Measurements from ENCODE around the gene SAMD4A.

SAMD4A gene

DNA sequence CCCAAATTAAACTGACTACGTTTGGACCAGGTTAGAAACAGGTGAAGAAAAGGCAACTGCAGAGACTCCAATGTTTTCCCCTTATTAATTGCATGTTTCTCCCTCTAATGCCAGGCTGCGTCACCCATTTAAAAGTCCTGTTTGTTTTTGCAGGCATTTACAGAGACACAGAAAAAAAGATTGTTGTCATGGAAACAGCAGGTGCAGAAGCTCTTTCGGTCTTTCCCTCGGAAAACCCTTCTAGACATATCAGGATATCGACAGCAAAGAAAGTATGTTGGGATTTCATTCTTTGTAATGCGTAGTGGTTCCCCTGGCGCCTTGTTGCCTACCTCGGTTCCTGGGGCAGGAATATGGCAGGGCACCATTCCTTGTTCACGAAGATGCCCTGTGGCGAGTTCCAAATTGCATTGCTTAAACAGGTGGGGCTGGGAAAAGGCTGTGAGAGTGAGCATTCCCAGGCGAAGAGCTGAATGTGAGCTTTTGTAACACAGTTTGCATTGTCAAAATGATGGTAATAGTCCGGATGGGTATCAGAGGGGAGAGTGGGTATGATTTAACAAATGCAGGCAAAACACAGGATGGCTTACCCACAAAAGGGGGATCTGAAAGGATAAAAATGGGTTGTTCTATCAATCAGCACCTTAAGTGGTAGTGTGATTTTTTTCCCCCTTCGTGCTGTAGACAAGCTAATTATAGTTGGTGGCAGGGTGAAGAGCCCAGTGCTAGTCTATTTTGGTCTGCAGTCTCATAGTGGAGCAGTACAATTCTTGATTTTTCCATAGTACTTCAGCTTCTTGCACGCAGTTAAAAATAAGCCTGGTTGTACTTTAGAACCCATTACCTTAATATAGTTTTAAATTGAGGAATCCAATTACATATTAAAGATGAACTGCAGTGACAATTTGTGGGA is 203.3 kb downstream of the SAMD4A start:
- DNase-seq, result no peak

DNA sequence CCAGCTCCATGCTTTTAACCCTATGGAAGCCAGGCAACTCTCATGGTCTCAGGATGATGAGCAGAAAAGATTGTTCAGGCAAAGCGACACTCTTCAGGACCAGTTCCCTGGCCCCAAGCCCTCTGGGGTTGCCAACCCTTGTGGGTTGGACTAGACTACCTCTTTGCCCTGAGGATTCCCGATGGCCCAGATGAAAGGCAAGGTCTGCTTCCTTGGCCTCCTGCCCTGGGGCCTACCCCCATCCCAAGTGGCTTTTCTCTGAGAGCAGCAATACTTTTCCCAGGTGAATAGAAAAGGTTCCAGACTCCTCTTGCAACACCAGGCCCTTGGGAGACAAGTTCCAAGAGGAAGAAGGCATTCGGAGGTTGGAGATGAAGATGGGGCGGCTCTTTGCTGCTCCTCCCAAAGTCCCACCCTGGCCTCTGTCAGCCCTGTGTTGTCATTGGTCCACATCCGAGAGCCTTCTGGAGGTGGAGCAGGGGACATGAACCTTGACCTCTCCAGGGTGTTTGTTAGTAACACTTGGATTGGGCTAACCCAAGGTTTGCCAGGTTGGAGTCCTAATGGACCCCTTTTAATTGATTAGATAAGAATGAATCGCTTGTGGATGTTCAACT is 204.6 kb downstream of the SAMD4A start:
- DNase-seq, result no peak

DNA sequence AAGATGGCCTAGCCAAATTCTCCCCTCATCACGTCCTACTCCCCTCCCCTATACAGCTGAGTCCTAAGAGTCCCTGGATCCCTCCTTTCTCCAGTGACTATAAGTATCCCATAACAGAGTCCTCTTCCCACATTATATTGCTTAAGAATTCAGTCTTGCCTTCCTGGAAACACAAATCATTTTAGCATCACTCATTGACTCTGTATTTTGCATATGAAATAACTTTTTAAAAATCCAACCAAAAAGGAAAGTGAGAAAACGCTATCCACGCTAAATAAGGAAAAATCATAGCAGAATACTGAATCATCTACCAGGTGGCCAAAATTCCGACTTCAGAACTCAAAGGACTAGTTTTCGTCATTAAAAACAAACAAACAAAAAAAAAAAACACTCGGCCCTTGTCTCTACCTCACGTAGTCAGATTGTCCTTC is 205.5 kb downstream of the SAMD4A start:
- no peak for DNase-seq

DNA sequence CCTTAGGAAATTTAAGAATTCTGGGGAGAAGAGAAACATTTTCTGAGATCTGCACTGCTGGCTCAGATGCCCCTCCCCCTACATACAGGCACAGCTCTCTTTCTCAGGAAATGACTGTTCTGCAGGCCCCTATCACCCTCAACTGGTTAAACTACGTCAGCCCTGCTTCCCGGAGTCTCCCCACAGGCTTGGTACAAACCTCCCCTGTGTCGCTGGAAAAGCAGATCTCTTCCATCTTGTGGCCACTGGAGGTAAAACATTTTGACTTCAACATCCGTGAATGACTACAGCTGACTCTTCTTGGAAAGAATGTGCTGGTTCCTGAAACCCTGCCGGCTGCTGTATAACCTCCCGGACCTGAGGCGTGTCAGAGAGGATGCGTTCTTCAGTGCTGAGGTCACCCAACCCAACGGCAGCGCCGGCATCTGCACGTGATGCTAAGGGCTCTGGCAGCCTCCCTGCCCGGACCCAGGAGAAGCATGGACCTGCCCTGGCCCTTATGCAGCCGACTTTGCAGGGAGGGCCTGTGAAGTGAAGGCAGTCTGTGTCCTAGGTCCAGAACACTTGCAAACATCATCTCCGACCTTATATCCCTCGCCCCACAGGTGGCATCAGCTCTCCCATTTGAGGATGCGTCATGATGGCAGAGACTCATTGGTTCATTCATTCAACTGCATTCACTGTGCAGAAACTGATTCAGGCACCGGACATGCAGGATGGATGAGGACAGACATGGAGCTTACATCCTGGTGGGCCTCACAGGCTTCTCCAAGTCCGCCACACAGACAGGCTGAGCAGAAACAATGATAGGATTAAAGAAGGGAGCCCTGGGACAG is 206.5 kb downstream of the SAMD4A start:
- peak; percentile 40 for DNase-seq

DNA sequence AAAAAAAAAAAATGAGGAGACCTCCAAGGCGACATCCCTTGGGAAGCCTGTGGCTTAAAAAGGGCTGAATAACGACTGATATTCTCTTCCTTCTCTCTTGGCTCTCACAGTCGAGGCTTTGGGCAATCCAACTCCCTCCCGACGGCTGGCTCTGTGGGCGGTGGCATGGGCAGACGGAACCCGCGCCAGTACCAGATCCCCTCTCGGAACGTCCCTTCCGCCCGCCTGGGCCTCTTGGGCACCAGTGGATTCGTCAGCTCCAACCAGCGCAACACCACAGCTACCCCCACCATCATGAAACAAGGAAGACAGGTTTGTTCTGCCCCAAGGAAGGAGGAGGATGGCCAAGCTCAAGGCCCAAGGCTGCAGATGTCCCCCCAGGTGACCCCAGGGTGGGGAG is 207.9 kb downstream of the SAMD4A start:
- no peak for DNase-seq

DNA sequence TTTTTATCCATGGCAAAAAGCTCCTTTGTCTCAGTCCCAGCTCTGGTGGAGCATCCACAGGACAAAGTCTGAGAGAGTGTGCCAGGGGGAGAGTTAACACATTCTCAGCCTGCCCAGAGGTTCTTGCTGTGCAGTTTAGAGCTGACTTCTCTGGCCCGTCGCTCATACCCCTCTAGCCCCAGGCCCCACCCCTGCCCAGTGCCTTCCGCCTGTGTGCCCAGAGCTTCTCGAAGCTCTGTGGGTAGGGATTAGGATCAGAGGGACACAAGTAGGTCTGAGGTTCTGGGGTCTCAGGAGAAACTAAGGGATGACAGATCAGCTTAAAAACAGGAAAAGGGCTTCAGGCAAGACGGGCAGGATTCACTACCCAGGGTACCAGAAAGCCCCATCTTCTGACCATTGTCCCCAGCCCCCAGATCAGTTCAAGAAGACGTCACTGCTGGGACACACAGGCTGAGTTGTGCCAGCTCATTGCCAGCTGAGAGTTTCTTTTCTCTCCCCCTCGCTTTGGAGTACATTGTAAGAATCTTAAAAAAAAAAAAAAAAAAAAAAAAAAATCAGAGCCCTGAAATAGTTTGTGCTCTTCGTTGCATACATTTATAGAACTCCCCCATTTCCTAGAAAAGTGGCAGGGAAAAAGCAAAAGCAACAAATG is 208.7 kb downstream of the SAMD4A start:
- no peak for DNase-seq

DNA sequence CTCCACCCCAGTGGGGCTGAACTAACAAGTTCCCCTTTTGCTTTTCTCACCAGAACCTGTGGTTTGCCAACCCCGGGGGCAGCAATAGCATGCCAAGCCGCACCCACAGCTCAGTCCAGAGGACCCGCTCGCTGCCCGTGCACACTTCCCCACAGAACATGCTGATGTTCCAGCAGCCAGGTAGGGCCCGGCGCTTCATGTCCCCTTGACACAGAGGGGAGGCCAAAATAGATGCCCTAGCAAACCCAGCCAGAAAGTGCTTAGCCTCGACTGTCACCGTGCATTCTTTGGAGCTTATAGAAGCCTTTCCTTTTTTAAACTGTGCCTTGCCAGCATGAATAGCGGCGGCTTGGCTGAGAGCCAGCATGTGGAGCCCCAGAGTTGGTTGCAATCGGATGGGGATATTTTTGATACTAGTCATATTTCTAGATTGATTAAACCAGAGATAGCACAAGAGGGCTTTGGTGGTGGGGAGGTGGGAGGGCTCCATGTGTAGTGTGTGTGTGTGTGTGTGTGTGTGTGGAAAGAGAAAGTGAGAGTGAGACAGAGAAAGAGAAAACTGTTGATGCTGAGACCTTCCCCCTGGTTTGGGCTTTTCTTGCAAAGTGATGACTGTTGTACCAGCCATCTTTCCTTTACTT is 209.6 kb downstream of the SAMD4A start:
- DNase-seq, result peak; percentile 3

DNA sequence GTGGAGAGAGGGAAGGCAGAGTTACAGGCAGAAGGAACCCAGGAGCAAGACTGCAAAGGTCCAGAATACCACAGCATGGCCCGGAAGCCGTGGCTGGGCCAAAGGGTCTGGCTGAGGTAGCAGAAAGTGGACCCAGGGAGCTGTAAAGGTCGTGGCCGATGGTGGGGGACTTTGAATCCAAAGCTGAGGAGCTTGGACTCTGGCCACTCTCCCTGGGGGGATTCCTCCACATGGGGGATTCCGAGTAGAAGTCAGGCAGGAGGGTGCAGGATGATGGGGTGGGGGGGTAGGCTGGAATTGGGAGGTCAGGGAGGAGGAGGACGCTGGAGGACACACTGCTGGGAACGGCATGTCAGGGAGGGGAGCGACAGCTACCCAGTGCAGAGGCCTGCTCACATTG is 210.5 kb downstream of the SAMD4A start:
- DNase-seq, result no peak

DNA sequence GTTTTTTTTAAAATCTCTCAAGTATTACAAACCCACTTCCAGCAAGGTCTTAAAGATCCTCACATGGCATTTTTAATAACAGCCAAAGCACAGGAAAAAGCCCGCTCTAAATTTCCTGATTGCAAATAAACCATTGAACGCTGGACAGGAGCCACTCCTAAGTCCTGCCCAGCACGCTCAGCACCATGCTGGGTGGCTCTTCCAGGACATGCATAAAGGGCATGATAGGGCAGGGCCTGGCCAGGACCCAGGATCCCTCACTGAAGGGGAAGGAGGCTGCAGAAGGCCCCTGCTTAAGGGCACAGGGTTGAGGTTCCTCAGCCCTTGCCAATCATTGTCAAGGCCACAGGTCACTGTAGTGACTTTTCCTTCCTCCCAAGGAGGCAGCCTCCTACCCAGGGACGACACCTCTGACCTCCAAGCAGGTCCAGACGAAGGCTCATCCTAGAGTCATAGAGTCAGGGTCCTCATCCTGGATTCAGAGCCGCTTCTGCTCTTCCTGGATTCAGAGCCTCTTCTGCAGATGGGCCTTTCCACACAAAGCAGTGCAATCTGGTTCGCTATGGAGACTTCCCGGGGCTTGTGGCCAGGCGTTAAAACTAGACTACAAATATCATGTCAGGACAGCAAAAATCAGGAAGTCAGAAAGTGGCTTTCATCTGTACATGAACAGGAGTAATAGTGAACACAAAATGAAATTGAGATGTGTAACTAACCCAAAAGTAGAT is 211.9 kb downstream of the SAMD4A start:
- DNase-seq, result no peak

DNA sequence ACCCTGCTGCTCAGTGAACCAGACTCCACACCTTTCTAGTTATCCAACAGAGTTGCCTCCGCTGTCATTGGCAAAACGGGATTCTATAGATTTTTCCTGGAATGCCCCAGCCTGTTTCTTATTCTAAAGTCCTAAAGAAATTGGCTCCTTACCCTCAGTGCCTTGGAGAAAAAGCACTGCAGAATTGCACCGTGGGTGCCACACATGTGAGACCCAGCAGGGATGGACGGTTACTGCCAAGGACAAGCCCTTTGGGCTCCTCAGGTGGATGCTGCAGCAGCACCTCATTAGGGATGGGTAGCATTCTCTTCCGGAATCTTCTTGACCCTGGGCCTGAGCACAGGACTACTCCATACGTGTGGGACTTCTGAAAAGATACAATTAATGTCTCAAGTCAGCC is 214.2 kb downstream of the SAMD4A start:
- DNase-seq, result no peak

DNA sequence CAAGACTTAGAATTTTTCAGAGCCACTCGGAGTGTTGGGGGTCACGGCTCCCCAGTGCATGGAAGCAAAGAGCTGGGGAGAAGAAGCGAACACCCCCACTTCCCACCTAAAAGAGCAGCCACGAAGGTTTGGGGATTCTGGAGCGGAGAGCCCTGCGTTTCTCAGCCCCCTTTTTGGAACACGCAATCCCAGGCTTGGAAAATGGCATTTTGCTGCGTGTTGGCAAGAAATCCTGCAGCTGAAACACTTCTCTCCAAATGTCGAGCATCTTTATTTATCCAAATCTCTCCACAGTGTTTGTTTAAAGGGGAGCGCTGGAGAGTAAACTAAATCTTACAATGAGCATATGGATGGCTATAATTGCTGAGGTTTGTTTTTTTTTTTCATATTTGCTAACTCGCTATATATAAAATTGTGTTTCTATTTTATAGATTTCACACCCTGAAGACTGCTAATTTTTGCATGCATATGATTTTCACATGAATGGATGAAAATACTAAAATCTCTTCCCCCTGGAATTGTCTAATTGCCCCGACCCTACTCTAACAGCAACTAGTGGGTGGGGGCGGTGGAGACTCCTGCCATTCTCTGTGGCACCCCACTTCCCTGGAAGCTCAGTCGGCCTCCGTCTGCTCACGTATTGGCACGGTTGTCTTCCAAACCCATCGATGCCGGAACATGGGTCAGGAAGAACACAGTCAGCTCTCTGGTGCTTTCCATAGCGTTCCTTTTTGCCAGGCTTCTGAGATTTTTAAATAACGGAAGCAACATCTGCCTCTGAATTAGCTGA is 215.2 kb downstream of the SAMD4A start:
- DNase-seq, result no peak

DNA sequence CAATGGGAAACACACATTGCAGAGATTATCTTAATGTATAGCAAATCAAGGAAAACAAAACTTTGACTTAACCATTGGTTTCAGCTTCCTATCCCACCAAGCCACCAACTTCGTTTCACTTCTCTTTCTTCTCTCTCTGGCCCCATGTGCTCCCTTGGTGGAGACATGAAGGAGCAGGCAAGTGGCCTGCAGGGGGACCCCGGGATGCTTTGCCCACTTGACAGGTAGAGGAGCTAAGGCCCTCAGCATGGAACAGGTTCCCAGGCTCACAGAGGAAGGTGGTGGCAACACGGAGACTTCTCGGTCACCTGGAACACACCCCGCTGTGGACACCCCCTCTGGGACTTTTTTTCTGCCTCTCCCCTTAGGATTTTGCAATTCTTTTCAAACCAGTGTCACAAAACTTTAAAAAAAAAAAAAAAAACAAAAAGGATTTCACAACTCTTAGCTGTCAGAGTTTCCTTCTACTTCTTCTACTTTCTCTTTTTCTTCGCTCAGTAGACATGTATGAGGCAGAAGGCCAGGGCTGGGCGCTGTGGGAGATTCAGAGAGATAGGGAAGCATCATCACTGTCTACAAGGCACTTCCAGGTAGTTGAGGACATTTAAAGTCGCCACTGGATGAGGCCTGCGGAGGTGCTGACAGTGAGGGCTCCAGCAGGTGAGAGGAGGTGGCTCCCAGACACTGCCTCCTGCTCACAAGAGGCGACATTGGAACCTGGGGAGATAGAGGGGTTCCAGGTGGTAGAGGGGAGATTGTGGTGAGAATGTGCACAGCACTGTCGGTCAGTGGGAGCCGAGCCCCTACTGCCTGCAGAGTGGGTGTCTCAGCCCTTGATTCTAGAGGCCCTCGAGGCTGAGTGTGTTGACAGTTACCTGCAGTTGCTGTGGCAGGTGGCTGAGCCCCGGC is 216.1 kb downstream of the SAMD4A start:
- no peak for DNase-seq

DNA sequence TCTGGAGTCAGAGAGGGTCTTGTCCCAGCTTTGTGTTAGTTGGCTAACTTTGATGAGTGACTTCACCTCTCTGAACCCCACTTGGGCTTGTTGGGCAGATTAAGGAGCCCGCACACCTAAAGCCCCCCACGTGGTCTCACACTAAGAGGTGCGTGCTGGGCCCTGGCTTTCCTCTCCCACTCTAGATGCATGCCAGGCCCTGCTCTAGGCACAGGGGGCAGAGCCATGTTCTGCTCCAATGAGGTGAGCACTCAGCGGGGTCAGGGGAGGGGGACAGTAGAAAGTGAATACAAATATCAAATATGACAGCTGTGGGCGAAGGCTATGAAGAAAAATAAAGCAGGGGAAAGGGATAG is 216.7 kb downstream of the SAMD4A start:
- no peak for DNase-seq

DNA sequence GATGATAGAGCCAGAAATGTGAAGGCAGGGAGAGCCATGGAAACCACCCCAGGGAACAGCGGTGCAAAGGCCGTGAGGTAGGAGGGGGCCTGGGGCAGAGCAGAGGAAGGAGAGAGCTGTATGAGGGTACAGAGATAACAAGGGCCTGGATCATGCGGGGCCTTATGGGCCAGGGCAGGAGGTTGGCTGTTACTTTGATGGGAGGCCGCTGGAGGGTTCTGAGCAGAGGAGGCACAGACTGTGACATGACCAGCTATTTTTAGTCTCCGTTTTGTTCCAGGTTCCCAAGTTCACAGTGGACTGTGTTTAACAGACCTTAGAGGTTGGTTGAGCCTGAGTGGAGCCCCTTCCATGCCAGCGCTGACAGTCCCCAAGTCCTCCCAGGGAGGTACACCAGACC is 217.1 kb downstream of the SAMD4A start:
- no peak for DNase-seq

DNA sequence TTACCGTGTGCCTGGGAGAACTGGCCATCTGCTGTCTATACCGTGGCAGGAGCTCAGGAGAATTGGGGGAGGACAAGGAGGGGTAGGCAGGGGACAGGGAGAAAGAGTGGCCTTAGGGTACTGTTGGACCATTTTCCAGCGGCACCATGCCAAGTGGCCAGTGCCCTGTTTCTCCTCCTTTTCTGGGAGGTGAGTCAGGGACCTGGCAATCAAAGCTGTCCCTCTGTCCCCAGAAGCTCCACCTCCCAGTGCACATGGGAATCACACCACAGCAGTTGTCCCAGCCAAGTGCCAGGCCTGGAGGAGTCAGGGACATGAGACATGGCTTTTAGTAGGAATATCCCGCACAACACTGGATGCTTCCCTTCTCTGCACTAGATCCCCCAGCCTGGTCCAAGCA is 217.7 kb downstream of the SAMD4A start:
- no peak for DNase-seq

DNA sequence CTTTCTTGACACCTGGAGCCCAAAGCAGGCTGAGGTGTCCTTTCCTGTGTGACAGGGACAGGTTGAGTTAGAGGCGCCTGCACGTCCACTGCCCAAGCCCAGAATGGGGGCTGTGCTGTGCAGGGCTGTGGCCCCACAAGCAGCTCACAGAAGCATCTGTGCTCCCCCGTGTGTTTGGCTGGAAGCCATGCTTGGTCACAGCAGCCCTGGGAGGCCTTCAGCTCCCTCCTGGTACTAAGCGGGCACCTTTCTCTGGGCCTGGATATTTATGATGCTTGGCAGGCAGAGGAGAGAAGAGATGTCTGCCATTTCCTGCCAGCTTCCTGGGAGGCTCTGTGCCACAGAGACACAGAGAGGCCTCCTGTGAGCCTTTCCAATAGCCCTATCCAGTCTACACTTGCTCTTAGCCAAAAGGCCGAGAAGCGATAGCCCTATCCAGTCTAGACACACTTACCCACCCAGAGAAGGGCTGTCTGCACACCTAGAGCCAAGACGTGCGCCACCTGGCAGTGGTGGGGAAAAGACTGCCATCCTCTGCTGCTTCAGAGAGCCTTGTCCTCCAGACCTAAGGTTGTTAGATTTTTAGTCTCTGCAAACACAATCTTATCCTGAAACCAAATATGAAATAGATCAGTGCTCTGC is 218.3 kb downstream of the SAMD4A start:
- no peak for DNase-seq

DNA sequence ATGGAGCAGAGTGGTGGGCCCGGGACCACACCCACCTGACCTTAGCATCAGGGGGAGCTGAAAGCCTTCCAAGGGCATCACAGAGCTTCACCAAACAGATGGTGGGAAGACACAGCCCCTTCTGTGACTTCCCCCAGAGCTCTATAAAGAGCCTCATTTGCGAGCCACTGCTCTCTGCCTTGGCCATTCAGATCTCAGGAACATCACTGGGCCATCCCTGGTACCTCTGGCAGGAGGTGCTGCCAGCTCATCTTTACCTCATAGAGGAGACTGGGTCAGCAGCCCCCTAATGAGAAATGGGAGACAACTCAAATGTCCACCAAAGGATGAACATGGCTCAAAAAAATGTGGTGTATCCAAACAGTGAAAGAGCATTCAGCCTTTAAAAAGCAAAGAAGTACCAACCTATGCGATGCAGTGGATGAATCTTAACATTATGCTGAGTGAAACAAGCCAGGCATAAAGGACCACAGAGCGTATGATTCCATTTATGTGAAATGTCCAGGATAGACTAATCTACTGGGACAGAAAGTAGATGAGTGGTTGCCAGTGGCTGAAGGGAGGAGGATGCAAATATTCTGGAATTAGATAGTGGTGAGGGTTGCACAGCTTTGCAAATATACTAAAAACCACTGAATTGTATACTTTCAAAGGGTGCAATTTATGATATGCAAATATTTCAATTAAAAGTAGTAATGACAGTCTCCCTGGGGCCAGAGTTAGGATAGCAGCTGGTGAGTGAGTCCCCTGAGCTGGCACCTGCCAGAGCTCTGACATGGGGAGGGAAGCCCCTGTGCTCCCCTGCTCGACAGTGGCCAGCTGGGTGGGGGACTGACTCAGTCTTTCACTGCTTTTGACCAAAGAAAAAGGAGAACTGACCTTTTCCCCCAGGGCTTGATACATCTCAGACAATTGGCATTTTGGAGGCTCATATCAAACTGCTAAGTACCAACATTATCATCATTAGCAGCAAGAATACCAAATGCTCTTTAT is 219.1 kb downstream of the SAMD4A start:
- DNase-seq, result no peak

DNA sequence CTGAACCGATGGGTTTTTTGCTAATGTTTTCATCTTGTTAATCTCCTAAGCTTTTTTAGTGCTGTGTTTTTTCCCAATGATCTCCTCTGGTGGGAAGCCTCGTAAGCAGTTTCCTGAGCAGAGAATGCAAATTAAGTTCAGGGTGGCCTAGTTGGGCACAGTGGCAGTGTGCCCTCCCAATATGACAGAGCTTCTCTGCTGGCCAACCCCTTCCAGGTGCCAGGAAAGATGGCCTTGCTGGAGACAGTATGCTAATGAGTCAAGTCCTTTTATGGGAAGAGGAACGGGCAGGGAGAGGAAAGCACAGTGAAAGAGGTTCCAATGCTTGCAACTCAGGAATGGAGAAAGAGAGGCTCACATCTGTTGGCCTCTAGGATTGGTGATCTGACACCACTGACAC is 219.9 kb downstream of the SAMD4A start:
- no peak for DNase-seq

Data from NCI-H2029 treated with DMSO at 0.1 percent for 48 hours (cell line).